ENCODE measurements around the gene PTRH1. TPM values are rescaled to one million over a fixed set of nuclear protein-coding genes. Genes with fewer than 3 reads are reported as not detected.

PTRH1 gene
- total RNA-seq, 1 experiment from 2014 or later = 27.1 TPM

DNA sequence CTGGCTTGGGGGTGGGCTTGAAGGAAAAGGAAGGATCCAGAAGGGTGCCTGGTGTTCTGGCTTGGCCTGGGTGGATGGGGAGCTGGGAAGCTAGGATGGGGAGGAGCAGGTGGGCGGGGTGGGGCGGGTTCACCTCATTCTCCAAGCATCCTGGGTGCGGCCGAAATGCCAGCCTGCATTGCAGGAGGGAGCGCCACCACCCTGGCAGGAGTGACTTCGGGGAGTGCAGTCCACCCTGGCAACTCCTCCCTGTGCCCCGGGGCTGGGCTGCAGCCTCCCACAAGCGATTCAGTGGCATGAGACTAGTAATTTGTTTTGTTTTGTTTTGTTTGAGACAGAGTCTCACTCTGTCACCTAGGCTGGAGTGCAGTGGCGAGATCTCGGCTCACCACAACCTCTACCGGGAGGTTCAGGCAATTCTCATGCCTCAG, 5.9 kb upstream of the PTRH1 start:
- DNase-seq (ENCODE audit: low read depth) = peak; percentile 26

DNA sequence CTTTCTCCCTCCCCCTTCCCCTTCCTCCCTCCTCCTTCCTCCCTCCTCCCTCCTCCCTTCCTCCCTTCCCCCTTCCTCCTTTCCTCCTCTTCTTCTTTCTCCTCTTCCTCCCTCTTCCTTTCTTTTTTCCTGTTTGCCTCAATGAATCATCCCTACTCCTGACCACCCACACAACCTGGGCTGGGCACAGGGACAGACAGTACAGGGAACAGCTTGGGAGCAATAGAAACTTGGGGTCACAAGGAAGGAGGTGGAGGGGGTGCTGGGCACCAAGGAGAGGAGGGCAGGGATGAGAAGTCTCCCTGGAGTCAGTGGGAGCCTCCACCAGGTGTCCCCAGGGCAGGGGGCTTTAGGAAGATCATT, 5.4 kb upstream of the PTRH1 start:
- DNase-seq (ENCODE audit: low read depth) = no peak

DNA sequence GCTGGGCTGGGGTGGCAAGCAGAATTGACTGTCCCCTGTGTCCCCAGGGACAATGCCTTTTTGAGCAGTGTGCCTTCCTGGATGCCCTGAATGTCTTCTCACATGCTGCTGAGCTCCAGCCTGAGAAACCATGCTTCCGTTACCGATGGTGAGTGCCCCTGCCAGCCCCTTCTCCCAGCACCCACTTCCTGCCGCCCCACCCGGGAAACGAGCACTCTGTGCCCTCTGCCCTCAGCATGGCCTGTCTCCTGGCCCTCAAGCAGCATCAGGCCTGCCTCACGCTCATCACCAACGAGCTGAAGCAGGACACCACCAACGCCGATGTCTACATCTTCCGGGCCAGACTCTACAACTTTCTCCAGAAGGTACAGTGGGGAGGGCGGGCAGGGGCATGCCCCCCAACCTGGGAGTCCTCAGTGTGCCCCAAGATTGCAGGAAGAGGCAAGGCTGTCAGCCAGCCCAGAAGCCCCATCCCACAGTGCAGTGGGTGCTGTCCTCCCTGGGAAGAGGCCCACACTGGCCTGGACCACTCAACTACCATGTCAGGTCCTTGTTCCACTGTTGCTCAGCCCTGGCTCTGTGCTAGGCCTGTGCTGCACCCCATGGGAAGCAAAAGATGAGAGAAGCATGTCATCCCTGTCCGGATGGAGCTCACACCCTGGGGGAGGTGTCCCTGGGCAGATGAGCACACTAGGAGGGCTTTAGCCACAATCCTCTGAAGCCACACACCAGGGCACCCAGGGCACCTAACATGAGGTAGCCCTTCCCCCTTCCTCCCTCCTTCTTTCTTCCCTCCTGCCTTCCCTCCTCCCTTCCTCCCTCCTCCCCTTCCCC, 4.8 kb upstream of the PTRH1 start:
- DNase-seq (ENCODE audit: low read depth) = no peak

DNA sequence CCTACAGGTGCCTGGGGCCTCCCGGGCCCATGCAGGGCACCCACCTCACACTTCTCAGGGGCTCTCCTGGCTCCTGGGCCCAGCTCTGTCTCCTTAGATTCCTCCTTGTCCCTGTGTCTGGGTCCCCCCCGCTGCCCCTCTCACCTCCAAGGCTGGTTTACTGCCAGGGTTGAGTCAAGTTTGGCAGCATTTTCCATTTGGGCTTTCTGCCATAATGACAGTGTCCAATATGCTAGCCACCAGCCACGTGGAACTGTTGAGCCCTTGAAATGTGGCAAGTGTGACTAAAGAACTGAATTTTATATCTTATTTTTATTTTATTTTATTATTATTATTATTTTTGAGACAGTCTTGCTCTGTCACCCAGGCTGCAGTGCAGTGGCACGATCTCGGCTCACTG, 2.3 kb upstream of the PTRH1 start:
- DNase-seq (ENCODE audit: low read depth) = no peak

DNA sequence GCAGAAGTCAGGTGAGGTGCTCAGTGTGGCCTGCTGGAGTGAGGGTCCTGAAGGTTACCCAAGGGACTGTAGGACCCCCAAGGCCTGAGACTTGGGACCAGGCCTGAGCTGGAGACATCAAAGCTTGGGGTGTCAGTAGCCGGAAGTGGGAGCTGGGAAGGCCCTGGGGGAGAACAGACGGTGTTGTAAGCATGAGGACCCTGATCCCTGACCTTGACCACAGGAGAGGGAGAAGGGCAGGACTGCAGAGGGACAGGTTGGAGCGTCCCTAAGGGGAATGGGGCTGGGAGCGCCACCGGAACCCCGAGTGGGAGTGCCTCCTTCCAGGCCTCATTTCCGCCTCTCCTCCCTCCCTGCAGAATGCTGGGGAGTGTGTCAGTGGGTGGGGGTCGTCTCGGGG, 949 bp upstream of the PTRH1 start:
- DNase-seq (ENCODE audit: low read depth) = no peak

DNA sequence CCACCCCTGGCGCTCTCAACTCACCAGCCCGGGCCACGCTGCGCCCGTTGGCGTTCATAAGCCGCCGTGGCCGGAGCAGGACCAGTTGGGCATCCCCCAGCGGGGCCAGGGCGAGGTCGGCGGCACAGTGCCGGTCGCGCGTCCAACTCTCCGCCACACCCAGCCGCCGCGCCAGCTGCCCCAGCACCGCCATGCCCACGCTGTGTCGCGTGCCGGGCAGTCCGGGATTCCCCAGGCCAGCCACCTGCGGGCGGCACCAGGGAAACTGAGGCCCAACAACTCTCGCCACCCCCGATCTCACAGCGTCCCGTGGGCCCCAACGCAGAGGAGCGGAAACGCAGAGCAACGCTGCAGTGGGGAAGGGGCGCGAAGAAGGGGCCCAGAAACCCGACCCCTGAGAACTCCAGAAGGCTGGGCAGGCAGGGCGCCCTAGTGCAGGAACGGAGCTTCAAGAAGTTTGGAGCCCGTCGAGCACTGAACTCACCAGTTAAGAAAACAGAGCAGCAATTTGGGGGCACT, 453 bp downstream of the PTRH1 start:
- DNase-seq (ENCODE audit: low read depth) = no peak

DNA sequence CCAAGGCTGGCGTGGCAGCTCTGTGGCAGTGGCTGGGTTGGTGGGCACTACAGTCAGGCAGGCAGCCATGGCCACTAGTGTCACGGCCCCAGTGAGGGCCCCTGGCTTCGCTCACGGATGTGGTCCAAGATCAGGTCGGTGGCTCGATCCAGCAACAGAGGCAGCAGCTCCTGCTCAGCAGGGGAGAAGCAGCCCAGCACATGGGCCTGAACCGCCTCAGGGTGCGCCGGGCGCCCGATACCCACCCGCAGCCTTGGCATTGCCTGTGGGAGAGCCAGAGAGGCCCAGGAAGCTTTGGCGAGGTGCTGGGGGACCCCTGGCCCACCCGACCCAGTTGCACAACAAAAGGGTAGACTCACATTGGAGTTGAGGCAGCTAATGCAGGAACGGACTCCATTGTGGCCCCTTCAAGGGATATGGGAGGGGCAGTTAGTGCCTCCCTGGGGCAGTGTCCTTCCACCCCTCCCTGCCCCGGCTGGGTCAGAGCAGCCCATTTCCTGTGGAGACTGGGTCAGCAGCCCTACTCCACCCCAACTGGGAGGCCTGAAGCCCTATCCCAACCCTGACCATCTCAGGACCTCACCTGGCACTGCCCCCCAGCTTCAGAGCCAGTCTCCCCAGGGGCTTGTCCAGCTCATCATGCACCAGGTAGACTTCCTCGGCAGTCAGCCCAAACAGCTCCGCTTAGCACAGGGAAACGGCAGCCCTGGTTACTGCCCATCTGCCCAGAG, 1.3 kb downstream of the PTRH1 start:
- DNase-seq (ENCODE audit: low read depth) = no peak

DNA sequence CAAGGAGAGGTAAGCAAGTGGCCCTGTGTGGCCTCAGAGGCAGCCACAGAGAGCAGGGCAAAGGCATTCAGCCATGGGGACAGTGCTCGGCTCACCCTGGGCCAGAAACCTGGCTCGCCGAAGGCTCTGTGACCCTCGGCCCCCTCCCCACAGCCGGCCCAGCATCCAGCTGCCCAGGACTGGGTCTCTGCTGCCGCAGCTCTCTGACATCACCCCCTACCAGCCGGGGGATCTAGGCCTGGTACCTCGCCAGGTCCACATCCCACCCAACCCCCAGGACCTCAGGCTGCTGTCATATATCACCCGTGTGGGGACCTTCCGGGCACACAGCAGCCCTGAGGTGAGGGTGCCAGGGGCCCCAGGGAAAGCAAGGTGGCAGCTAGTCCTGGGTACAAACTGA, 2.6 kb downstream of the PTRH1 start:
- no peak for DNase-seq (ENCODE audit: low read depth)

DNA sequence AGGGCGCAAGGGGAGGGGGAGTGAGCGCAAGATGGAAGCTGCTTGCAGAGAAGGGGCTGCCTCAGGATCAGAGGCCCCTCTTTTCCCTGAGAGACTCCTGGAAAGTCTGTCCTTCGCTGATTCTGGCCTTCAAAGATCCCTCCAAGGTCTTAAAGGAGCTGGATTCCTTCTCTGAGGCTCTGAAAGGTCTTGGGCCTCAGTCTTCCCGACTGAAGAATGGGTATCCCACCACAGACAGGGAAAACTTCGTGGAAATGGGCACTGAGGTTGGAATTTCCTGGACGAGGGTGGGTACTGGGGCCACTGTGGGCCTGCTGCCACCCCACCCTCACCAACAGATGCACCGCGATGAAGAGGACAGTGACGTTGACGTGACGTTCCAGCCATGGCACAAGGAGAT, 3.1 kb downstream of the PTRH1 start:
- DNase-seq (ENCODE audit: low read depth) = no peak

DNA sequence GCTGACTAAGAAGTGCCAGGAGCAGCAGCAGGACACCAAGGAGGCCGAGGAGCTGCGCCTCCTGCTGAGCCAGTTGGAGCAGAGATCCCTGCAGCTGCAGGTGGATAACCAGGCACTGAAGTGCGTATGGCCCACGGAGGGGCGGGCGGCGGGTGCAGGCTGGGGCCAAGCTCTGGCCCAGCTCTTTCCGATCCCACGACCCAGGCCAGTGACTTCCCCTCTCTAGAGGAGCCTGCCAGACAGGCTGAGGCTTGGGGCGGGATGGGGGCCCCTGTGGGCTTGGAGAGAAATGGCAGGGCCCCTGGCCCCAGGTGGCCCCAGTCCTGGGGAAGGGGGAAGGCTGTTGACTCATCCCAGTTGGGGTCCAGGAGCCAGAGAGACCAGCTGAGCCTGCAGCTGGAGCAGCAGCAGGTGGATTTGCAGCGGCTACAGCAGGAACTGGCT, 3.6 kb downstream of the PTRH1 start:
- no peak for DNase-seq (ENCODE audit: low read depth)

DNA sequence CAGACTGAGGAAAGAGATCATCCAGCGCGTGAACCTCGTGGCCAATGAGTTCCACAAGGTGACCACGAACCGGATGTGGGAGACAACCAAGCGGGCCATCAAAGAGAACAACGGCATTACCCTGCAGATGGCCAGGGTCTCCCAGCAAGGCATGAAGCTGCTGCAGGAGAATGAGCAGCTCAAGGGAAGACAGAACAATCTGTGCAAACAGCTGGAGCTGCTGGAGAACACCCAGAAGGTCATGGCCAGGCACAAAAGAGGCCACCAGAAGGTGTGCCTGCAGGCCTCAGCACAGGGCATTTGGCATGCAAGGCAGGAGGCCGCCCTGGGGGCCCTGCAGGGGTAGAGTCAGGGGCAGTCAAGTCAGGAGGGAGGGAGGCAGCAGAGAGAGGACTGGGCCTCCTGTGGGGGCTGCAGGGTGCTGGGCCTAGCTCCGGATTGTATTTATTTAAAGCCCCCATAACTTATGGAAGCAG, 4.2 kb downstream of the PTRH1 start:
- DNase-seq (ENCODE audit: low read depth) = peak; percentile 10

DNA sequence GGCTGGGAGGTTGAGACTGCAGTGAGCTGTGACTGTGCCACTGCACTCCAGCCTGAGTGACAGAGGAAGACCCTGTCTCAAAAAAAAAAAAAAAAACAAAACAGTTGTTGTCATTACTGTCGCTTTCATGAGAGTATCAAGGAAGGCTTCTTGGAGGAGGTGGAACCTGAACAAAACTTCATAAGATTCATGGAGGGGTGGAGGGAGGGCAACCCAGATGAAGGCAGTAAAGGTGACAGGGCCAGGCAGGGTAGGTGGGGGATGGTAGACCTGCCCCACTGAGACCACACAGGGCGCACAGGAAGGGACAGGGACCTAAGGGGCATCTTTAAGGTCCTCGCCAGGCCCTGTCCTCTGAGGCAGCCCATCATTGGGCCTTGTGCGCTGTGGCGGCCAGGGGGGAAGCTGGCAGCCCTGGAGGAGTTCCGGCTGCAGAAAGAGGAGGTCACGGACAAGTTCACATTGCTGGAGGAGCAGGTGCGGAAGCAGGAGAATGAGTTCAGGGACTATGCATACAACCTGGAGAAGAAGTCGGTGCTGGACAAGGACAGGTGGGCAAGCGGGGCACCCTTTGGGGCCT, 5.2 kb downstream of the PTRH1 start:
- no peak for DNase-seq (ENCODE audit: low read depth)

DNA sequence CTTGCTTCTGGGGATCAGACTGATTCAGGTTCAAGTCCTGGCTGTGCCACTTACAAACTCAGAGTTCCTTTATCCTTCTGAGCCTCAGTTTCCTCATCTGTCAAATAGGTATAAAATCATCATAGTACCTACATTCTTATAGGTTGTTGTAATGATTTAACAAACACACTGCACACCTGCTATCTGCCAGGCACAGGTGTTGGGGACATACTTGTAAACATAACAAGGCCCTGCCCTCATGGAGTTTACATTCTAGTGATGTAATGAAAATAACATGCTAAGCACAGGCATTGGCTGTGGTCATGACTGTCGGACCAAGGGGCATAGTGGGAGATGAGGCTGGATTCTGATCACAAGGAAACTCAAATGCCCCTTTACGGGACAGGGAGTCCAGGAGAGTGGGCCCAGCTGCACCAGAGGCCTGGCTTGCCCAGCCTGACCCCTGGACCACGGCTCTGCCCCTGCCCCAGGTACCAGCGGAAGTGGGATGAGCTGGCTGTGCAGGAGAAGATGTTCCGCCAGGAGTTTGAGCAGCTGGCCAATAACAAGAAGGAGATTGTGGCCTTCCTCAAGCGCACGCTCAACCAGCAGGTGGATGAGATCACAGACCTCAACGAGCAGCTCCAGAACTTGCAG, 6.4 kb downstream of the PTRH1 start:
- no peak for DNase-seq (ENCODE audit: low read depth)

DNA sequence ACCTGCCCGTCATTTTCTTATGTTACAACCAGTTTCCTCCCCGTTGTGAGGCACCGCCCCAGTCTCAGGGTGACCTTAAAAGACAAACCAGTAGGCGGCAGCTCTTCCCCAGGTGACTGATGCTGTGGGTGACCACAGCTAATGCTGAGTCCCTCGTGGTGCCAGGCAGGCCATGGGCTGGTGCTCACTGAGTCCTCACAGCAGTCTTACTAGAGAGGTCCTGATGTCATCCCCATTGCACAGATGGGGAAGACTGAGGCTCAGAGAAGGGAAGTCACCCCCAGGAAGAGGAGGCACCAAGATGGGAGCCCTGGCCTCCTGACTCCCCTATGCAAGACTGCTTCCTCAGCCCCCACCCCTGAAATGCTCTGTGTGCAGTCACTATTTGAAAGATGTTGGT, 7.7 kb downstream of the PTRH1 start:
- peak; percentile 32 for DNase-seq (ENCODE audit: low read depth)

DNA sequence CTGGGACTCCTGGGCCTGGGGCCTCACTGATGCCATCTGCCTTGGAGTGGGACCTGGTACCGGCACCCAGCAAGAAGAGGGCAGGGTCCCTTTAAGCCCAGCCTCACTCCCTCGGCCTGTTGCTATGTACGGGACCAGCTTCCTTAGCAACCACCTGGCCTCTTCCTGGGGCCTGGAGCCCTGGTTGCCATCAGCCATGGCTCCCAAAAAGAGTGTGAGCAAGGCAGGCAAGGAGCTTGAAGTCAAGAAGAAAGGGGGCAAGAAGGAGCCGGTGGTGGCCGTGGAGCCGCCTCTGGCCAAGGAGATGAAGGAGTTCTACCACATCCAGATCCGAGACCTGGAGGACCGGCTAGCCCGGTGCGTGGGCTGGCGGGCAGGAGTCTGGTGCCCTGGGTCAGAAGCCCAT, 8.6 kb downstream of the PTRH1 start, which contains the start of gene CFAP157:
Gene CFAP157 (plus strand): TSS at position 153 of the 406 bp plus-strand sequence. CDS start 44 bp downstream, at position 197.
- peak; percentile 11 for DNase-seq (ENCODE audit: low read depth)

DNA sequence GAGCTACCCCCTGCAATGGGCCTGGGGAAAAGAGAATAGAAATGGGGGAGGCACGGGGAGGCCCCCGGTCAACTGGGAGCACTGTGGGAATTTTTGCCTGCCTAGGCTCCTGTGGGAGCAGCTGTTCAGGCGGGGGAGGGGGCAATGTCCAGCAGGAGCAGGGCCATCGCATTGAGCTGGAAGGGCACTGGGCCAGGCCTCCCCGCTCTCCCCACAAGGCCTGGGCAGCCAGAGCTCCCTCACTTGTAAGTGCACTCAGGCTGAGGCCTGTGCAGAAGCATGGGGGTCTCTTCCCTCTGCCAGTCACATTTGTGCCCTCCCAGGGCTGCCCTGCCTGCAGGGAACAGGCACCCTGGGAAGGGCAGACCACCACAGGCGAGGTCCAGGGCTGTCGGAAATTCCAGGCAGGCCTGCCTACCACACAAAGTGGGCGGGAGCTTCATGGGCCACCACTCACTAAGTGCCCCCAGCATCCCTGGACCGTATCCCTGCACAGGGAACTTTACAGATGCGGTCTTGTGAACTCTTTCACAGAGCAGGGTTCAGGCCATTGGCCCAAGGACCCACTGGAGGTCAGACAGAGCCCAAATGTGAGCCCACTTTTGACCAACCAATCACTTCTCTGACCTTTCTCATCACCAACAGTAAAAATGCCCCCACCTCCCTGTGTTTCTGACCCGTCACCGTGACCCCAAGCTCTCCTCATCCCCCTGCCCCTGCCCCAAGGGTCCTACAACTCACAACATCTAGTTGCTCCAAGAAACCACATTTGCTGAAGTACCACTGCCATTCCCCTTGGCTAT, 9.7 kb downstream of the PTRH1 start:
- no peak for DNase-seq (ENCODE audit: low read depth)

DNA sequence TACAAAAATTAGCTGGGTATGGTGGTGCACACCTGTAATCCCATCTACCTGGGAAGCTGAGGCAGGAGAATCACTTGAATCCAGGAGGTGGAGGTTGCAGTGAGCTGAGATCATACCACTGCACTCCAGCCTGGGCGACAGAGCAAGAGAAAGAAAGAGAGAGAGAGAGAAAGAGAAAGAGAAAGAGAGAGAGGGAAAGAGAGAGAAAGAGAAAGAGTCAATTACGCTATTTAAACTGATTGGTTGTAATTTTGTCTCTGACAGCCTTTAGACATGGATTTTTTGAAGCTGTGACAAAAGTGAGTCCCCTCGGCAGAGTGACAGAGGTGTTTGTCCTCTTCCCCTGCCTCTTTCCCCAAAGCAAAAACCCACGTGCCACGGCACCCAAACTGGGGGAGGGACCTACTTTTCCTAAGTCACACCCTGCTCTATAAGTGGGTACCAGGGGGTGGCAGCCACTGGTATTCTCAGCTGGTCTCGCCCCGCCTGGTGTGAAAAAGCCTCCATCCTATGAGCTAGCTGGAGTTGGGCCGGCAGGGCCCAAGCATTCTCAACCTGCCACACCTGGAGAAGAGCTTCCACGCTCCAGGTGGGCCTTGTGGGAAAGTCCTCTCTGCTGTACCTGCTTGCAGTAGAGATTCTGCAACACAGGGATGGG, 12.0 kb downstream of the PTRH1 start:
- DNase-seq (ENCODE audit: low read depth) = no peak

DNA sequence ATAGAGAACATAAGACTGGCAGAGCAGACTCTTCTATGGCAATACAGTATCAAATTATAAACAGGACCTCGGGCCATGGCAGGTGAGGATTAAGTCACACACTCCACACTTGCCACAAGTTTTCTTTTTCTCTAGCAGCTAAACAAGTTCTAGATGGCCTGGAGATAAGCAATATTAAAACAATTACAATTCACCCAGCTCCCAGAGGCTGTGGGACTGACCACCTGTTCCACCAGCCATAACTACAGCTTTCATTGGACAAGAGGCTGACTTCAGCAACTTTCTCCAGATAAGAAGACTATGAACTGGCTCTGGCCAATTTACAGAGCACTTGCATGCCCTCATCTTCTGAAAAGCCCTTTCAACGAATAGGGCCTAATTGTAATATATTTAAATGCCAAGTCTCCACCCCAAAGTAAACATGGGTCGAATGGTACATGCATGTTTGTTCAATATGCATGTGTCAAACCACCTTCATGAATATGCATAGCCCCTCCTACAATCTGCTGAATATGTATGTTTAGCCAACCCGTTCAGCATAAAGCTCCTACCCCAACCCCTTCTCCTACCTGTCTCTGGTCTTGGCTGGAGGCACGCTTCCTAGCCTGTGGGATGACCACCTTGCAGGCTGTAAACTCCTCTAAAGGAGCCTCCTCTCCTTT, 14.7 kb downstream of the PTRH1 start:
- DNase-seq (ENCODE audit: low read depth) = no peak

DNA sequence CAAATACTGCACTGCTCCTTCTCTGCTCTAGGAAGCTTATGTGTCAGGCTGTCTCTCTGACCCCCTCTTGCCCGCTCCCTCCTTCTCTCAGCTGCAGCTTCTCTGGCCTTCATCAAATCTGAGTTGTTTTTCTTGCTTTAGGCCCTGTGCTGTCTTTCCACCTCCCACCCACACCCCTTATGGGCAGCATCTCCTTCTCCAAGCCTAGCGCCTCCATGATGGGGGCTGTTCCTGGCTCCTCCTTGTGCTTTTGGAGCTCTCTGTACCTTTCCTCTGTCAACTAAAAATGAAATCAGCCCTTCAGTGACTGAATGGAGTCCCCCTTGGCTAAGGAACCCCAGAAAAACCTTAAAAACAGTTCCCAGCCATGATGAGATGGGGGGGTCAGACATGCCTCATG, 15.3 kb downstream of the PTRH1 start:
- DNase-seq (ENCODE audit: low read depth) = no peak

Measured in HT1080 (cell line).